HuH-7 (cell line): ENCODE results near the gene IL22RA1.

Experiments used
- DNase-seq: peaks from one replicate; pipeline ENCODE4 v3.0.0; 2011; ENCODE audit warnings: low spot score

Gene IL22RA1

GRCh38 chr1:24167008-24167407, 24.1 kb upstream of the IL22RA1 start:
- DNase-seq = no peak

- DNase-seq = no peak
These were observed 22.6 kb upstream of the IL22RA1 start for GRCh38 chr1:24165500-24165899.

DNA sequence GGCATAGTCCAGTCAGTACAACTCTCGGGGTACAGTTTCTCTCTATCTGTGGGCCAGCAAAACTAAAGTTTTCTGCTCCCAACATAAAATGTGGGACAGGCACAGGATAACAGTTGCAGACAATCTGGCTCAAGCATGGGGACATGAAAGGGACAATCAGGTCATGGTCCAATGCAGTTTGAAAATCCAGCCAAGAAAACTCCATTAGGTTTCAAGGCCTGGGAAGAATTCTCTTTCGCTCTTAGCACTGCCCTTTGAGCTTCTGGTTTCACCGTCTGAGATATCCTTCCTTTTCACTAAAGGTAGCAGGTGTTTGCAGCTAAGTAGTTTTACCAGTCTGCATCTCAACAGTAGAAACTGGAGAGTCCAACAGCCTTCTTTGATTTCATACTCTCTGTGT, 21.1 kb upstream of the IL22RA1 start:
- DNase-seq = no peak

GRCh38 chr1:24162201-24162600, 19.3 kb upstream of the IL22RA1 start:
- no peak for DNase-seq

DNA sequence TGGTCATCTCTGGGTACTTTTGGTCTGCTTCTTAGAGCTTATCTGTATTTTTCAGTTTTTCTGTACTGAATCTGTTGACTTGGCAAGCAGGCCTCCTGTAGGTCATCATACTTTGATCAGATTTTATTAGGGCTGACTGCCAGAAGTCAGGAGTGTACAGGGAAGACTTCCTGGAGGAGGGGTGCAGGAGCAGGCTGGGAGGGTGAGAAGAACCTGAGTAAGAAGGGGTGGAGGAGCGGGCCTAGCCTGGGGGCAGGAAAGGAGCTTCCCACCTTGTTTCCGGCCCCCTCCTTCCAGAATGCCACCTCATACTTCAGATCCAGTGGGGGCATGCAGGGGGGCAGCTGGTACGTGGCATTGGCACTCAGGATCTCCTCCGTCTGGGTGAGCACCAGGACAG, 18.3 kb upstream of the IL22RA1 start:
- DNase-seq = no peak

- no peak for DNase-seq
These were observed 16.4 kb upstream of the IL22RA1 start for GRCh38 chr1:24159366-24159765.

DNA sequence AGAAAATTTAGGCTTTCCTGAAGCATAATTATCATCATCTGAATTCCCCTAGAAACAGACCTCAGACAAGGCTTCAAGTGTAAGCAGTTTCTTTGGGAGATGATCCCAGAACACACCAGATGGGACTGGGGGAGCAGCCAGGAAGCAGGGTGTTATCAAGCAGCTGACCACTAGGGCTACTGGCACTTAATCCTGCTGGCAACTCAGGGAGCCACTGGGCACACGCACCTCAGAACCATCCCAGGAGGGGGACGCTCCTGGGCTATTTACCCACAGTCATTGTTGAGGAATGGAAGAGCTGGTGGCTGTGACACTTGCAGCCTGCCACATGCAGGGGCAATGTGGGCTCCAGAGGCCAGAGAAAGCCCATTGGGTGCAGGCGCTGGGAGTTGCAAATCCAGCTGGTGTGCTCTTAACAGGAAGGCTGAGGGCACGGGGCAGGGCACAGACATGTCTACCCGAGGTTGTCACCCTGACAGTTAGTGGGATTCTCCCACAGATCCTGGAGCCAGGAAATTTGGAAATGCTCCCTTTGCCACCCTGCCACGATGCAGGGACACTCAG, 15.1 kb upstream of the IL22RA1 start:
- no peak for DNase-seq

DNA sequence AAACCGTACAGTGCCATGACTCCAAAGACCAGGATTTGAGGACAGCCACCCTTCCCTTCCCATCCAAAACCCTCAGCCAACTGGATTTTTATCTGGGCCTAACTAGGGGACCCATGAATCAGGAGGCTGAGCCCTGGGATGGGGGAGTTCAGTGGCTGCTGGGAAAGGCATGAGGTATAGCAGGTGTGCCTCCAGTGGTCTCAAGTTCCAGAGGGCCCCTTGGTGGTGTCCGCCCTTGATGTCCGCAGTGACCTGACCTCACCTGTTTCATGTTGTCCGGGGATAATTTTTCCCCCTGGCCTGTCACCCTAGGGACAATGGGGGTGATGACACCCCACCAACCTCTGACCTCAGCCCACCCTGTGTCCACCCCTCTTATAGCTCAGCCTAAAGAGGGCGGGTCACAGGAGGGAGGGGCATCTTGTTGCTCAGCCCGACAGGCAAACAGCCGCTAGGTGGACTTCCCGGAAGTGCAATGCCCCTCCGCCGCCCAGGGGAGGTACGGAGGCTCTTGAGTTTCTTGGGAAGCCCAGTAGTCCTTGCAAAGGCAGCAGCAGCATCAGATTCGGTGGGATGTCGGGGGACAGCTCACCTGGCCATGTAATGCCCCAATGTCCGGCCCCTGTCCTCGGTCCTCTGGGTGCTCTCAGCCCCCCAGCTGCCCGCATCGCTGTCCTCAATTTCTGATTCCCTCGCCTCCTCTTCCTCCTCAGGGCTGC, 13.8 kb upstream of the IL22RA1 start:
- no peak for DNase-seq

- peak; percentile 54 for DNase-seq
These were observed 12.3 kb upstream of the IL22RA1 start for GRCh38 chr1:24155011-24155782.

DNA sequence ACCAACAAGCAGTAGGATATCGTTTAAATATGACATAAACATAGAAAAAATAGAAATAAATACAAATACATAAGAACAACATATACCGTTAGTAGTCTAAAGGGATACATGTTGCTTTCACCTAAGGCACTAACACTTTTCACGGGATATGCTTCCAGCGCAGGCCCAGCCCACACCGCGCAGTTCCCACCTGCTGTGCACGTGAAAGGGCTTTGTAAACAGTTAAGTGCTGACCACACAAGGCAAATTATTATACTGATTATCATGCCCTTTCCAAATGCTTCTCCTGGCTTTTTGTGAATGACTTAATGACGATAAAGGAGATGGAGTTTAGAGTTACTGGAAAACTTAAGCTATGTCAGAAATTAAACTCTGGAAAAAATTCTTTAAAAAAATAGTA, 11.3 kb upstream of the IL22RA1 start:
- DNase-seq = no peak

DNA sequence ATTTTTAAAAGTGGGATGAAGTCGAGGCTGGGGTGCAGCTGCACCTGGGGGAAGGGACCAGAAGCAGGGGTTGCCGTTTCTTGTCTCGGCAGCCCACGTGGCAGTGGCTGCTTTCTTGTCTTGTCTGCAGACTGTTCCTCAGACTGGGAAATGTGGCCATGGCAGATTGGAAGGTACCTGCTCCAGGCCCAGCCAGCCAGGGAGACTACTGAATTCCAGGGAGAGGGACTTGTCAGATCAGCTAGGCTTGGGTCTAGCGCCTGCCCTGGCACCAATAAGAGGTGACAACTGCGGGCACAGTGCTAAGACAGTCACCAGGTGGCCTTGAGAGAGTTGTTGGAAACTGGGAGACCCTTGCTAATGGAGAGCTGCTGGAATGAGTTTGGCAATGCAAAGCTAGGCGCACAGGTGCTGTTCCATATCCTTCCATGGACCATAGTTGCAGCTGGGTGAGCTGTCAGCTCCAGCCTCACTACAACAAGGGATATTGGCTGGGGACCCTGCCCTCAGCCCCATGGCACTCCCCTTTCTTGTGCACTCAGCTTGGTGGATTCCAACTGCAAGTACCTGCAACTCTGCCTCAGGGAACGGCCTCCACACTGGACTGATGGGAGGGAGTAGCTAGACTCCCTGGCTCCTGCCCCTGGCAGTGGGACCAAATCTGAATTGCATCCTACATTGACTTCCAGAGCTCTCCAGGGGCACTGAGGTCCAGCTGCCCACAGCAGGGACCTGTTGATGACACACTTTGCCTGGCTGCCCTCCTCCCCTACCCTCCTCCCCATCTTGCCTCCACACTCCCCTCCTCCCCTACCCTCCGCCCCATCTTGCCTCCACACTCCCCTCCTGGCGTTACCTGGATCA, 9.9 kb upstream of the IL22RA1 start:
- DNase-seq = no peak

GRCh38 chr1:24151175-24151533, 8.2 kb upstream of the IL22RA1 start:
- no peak for DNase-seq

GRCh38 chr1:24150234-24151174, 7.6 kb upstream of the IL22RA1 start:
- peak; percentile 72 for DNase-seq

DNA sequence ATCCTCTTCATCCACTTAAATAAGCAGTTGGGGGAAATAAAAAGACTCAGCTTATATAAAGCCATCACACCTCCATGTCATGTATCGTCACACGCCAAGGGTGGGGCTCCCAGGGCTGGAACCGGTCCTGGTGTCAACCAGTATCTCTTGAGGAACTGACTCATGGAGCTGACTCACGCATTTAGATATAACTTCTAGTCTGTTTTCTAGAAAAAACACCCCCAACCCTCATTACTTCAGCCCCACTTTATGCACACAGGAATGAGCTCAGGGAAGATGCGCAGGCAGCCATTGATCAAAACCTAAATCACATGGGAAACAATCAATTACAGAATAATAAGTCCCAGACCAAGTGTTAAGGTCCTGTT, 6.9 kb upstream of the IL22RA1 start:
- DNase-seq = no peak

GRCh38 chr1:24147816-24148215, 4.9 kb upstream of the IL22RA1 start:
- DNase-seq = no peak

- DNase-seq = no peak
These were observed 4.3 kb upstream of the IL22RA1 start for GRCh38 chr1:24147194-24147593.

- DNase-seq = no peak
These were observed 1.5 kb downstream of the IL22RA1 start for GRCh38 chr1:24141311-24141997.

DNA sequence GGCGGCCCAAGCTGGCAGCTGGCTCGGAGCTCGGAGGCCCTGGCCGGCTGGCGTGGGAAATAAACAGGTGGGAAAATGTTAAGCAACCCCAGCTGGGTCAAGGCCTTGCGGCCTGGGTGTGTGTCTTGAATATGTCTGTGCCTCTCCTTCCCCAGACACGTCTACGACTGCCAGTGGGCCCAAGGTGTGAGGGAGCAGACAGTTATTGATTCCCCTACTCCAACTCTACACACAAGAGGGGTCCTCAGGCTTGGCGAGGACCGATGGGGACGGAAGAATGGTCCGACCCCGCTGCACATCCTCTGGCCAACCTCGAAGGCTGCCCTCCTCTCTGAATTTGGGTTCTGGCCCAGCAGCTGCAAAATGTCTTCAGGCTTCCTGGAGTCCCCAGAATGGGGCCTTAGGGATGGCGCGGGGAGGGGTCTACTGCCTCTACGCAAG, 2.2 kb downstream of the IL22RA1 start:
- DNase-seq = no peak

DNA sequence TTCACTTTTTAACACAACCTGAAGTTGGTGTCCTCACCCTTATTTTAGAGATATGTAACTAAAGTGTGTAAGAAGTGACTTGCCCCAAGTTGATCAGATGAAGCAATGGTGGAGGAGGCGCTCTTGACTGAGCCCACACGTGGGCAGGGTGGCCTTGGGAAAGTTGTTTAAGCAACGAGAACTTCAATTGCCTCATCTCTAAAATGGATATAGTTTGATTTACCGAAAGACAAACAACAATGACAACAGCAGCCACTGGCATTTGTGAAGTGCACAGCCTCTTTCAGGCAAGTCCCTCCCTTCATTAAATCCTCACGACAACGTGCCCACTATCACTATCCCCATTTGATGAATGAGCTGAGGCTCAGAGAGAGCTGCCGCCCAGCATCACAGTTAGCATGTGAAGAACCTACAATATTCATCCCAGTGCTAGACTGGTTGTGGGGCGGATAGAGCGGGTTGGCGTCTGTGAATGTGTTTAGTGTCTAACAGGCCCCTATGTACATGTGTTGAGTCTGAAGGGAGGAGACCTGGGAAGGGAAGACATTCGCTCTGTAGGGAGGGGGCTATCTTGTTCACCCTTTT, 3.0 kb downstream of the IL22RA1 start:
- no peak for DNase-seq

GRCh38 chr1:24139222-24139489, 3.8 kb downstream of the IL22RA1 start:
- no peak for DNase-seq
